SK-N-SH treated with all-trans-retinoic acid at 6 μM for 48 hours (cell line): Measurements from ENCODE around the gene CNGA4.

Experiments used
- ISL1 ChIP-seq: fragments of 250-450 bp; sonication (Bioruptor Pico); IDR thresholded peaks from 2 replicates; pipeline ENCODE4 v2.1.2; 2022; ENCODE audit warnings: mild to moderate bottlenecking, moderate library complexity
- ZFP3 ChIP-seq: fragments of 250-450 bp; sonication (Bioruptor Pico); IDR thresholded peaks from 2 replicates; pipeline ENCODE4 v1.5.0; 2020; ENCODE audit warnings: mild to moderate bottlenecking, moderate library complexity
- ZNF70 ChIP-seq: fragments of 450-650 bp; formaldehyde crosslinking; IDR thresholded peaks from 2 replicates; pipeline ENCODE4 v1.5.0; 2020; ENCODE audit warnings: mild to moderate bottlenecking, moderate library complexity
- TF ChIP-seq, protein P1 (sequence below): fragments of 250-450 bp; sonication (Bioruptor Pico); IDR thresholded peaks from 2 replicates; pipeline ENCODE4 v1.5.0; 2020; ENCODE audit warnings: mild to moderate bottlenecking, moderate library complexity

DNA sequence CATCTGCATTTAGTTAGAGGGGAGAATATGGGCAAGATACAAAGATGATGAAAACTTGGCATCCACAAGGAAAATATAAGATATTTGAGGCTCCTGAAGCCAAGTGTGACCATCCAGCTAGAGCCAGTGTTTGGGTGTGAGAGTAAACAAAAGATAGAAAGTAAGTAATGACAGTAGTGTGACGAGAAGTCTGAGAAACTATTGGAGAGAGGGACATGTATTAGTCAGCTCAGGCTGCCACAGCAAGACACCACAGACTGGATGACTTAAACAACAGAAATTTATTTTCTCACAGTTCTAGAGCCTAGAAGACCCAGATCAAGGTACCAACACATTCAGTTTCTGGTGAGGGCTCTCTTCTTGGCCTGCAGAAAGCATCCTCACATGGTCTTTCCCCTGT, 14.3 kb downstream of the CNGA4 start:
- TF ChIP-seq ISL1 (no peak), ZFP3 (CRISPR knock-in tag) (no peak), ZNF70 (CRISPR knock-in tag) (no peak)
- TF ChIP-seq, protein P1, sequence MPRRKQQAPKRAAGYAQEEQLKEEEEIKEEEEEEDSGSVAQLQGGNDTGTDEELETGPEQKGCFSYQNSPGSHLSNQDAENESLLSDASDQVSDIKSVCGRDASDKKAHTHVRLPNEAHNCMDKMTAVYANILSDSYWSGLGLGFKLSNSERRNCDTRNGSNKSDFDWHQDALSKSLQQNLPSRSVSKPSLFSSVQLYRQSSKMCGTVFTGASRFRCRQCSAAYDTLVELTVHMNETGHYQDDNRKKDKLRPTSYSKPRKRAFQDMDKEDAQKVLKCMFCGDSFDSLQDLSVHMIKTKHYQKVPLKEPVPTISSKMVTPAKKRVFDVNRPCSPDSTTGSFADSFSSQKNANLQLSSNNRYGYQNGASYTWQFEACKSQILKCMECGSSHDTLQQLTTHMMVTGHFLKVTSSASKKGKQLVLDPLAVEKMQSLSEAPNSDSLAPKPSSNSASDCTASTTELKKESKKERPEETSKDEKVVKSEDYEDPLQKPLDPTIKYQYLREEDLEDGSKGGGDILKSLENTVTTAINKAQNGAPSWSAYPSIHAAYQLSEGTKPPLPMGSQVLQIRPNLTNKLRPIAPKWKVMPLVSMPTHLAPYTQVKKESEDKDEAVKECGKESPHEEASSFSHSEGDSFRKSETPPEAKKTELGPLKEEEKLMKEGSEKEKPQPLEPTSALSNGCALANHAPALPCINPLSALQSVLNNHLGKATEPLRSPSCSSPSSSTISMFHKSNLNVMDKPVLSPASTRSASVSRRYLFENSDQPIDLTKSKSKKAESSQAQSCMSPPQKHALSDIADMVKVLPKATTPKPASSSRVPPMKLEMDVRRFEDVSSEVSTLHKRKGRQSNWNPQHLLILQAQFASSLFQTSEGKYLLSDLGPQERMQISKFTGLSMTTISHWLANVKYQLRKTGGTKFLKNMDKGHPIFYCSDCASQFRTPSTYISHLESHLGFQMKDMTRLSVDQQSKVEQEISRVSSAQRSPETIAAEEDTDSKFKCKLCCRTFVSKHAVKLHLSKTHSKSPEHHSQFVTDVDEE (CRISPR knock-in tag) = no peak
